A673 (cell line): ENCODE results near the gene TEX2. TPM values are rescaled to one million over a fixed set of nuclear protein-coding genes. Genes with fewer than 3 reads are reported as not detected.
A peak's percentile ranks its signal among the peaks of the same experiment; 100 is the strongest.
"Not testable (repeated sequence)": the region's sequence is repeated elsewhere in the genome, so short reads cannot be mapped to it uniquely, and the experiment has no call there.

Experiments used
- BruUV-seq: library from RNA; stranded (reverse); fragments of 400-500 nt; replicated peaks from 2 replicates; lab custom pipeline; 2021; lab: Mats Ljungman, UMichigan
- CTCF ChIA-PET: fragments of 300-600 bp; sonication (Branson Sonifier 250); formaldehyde crosslinking; loops from one replicate; lab custom pipeline; 2022; ENCODE audit warnings: antibody characterized with exemption; lab: Charles Lee
- POLR2A ChIA-PET: fragments of 300-600 bp; sonication (Branson Sonifier 250); formaldehyde crosslinking; loops from one replicate; lab custom pipeline; 2022; ENCODE audit warnings: antibody characterized with exemption; ENCODE audit not compliant: low non-redundant PET; lab: Charles Lee
- DNase-seq: peaks from one replicate; pipeline ENCODE4 v3.0.0-alpha.2; 2015; ENCODE audit warnings: low spot score
- H3K27ac ChIP-seq: fragments of 200-600 bp; sonication (generic); 2 replicates; pipeline ENCODE4 v1.5.1; 2016; ENCODE audit warnings: mixed run types, low read depth, mild to moderate bottlenecking, mixed read lengths, antibody characterized with exemption, low read length; ENCODE audit not compliant: poor library complexity, severe bottlenecking
- H3K27me3 ChIP-seq: fragments of 200-600 bp; sonication (generic); replicated peaks from 2 replicates; pipeline ENCODE4 v1.6.1; 2017; ENCODE audit warnings: mixed run types, low read depth, mild to moderate bottlenecking, mixed read lengths, antibody characterized with exemption, low read length; ENCODE audit not compliant: insufficient read depth, poor library complexity
- H3K36me3 ChIP-seq: fragments of 200-600 bp; sonication (generic); 2 replicates; pipeline ENCODE4 v1.6.1; 2016; ENCODE audit warnings: mixed run types, mild to moderate bottlenecking, mixed read lengths, antibody characterized with exemption, low read length; ENCODE audit not compliant: insufficient read depth, poor library complexity, severe bottlenecking
- H3K4me1 ChIP-seq: fragments of 200-600 bp; sonication (generic); 2 replicates; pipeline ENCODE4 v1.6.1; 2017; ENCODE audit warnings: mixed run types, mild to moderate bottlenecking, mixed read lengths, antibody characterized with exemption, low read length; ENCODE audit not compliant: insufficient read depth, poor library complexity, severe bottlenecking
- H3K4me3 ChIP-seq: fragments of 200-600 bp; sonication (generic); 2 replicates; pipeline ENCODE4 v1.5.1; 2016; ENCODE audit warnings: low read depth, mixed run types, mild to moderate bottlenecking, mixed read lengths, low read length; ENCODE audit not compliant: poor library complexity, severe bottlenecking
- H3K9me3 ChIP-seq: fragments of 200-600 bp; sonication (generic); 2 replicates; pipeline ENCODE4 v1.6.1; 2016; ENCODE audit warnings: mixed run types, low read depth, mild to moderate bottlenecking, mixed read lengths, antibody characterized with exemption, low read length; ENCODE audit not compliant: poor library complexity, severe bottlenecking
- EZH2 ChIP-seq: fragments of 200-600 bp; sonication (generic); IDR thresholded peaks from 2 replicates; pipeline ENCODE4 v1.6.1; 2017; ENCODE audit warnings: borderline replicate concordance, low read depth, mild to moderate bottlenecking, mixed read lengths, antibody characterized with exemption, low read length; ENCODE audit not compliant: poor library complexity, severe bottlenecking
- intact Hi-C: fragments of 100-400 bp; cut with micrococcal nuclease; formaldehyde crosslinking; loops from one replicate; pipeline ENCODE4 v1.10.0; 2022; ENCODE audit not compliant: unreplicated experiment
- total RNA-seq: library from RNA; stranded (reverse); gene quantifications from 2 replicates; pipeline ENCODE4 v1.2.3, GENCODE V29; 2021
- TF ChIP-seq, protein P1 (sequence below): fragments of 300-800, 200-600 bp; sonication (generic); conservative IDR thresholded peaks from 2 replicates; pipeline ENCODE4 v1.5.1; 2017; ENCODE audit warnings: low read depth, mild to moderate bottlenecking, antibody characterized with exemption, low read length, moderate library complexity, mixed read lengths

The TEX2 gene
- total RNA-seq, 1 experiment from 2014 or later: 16.1 TPM

DNA sequence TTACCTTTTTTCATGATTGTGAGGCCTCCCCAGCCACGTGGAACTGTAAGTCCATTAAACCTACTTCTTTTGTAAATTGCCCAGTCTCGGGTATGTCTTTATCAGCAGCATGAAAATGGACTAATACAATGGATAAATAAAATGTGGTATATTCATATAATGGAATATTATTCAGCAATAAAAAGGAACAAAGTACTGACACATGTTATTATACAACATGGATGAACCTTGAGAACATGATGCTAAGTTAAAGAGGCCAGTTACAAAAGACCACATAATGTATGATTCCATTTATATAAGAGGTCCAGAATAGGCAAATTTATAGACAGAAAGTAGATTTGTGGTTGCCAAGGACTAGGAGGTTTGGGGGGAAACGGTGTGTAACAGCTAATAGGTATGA lies 138.5 kb downstream of the TEX2 start:
- Histone ChIP-seq H3K4me1 (peaks cover 22% of the 10 kb centered on the region), H3K27me3 (no peaks in the 10 kb centered on the region), H3K36me3 (no peaks in the 10 kb centered on the region), H3K27ac (no peak overlapping the region), H3K4me3 (no peak overlapping the region), H3K9me3 (no peaks in the 10 kb centered on the region)
- TF ChIP-seq EZH2: no peak
- BruUV-seq: no TSS peak
- ChIA-PET POLR2A (no interaction called here), CTCF (interaction anchor here (1.2 kb wide), 1 partner anchor 9 kb away, joined by 3 read pairs; no protein-coding TSS in a partner anchor)
- intact Hi-C loops: no loop called here
- no peak for DNase-seq

DNA sequence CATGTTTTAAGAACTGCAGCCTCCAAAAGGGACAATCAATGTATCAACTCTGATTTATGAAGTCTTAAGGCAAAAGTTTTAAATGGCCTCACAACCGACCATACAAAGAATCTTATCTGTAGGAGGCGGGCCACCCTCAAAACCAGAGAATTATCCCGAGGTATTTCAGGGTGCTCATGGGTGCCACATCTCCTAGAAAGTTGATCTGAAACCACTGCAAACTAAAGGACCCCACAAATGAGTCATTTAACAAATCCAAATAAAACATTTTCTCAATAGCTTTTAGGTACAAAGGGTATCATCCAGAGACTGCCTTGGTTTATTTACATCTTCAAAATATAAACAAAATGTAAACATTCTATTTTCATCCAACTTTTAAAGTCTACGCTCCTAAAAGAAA lies 139.9 kb downstream of the TEX2 start:
- CTCF ChIA-PET: no interaction called here
- peaks cover 25% of the 10 kb centered on the region for H3K4me1 ChIP-seq
- no peak overlapping the region for H3K4me3 ChIP-seq
- POLR2A ChIA-PET: no interaction called here
- intact Hi-C loops: no loop called here
- DNase-seq: no peak
- no peak overlapping the region for H3K27ac ChIP-seq
- no peaks in the 10 kb centered on the region for H3K27me3 ChIP-seq
- BruUV-seq: no TSS peak
- H3K36me3 ChIP-seq: no peaks in the 10 kb centered on the region
- H3K9me3 ChIP-seq: no peaks in the 10 kb centered on the region
- TF ChIP-seq, protein P1, sequence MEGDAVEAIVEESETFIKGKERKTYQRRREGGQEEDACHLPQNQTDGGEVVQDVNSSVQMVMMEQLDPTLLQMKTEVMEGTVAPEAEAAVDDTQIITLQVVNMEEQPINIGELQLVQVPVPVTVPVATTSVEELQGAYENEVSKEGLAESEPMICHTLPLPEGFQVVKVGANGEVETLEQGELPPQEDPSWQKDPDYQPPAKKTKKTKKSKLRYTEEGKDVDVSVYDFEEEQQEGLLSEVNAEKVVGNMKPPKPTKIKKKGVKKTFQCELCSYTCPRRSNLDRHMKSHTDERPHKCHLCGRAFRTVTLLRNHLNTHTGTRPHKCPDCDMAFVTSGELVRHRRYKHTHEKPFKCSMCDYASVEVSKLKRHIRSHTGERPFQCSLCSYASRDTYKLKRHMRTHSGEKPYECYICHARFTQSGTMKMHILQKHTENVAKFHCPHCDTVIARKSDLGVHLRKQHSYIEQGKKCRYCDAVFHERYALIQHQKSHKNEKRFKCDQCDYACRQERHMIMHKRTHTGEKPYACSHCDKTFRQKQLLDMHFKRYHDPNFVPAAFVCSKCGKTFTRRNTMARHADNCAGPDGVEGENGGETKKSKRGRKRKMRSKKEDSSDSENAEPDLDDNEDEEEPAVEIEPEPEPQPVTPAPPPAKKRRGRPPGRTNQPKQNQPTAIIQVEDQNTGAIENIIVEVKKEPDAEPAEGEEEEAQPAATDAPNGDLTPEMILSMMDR: no peak
- no peak for TF ChIP-seq EZH2

DNA sequence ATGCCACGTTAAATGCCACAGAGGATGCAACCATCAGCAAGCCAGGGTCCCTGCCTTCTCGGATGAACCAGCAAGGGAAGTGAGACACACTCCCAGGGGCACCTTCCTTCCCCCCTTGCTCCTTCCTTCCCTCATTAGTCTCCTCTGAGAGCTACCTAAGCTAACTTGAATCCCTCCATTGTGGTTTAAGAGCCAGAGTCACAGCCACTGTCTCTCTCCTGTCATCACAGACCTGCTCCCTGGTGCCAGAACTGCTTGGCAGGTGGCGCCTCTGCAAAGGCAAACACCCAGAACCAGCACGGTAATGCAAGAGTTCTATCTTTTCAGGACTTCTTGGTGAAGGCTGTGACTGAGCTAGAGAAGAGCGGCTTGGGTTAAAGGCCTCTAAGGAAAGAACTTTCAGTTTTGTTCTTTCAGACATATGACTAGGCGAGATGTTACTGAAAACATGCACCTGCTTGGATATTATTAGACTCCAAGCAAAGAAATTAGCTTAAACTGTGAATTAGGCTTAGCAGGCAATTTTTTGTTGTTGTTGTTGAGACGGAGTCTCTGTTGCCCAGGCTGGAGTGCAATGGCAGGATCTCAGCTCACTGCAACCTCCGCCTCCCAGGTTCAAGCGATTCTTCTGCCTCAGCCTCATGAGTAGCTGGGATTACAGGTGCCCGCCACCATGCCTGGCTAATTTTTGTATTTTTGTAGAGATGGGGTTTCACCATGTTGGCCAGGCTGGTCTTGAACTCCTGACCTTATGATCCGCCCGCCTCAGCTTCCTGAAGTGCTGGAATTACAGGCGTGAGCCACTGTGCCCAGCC lies 141.9 kb downstream of the TEX2 start:
- H3K27me3 ChIP-seq, H3K9me3 ChIP-seq, DNase-seq, H3K4me3 ChIP-seq, H3K36me3 ChIP-seq, intact Hi-C loops, H3K27ac ChIP-seq, BruUV-seq, POLR2A ChIA-PET: not testable (repeated sequence)
- CTCF ChIA-PET: interaction anchor here (0.6 kb wide), 2 partner anchors 106 to 272 kb away, joined by 3 to 12 read pairs; no protein-coding TSS in a partner anchor
- peaks cover 32% of the 10 kb centered on the region for H3K4me1 ChIP-seq

DNA sequence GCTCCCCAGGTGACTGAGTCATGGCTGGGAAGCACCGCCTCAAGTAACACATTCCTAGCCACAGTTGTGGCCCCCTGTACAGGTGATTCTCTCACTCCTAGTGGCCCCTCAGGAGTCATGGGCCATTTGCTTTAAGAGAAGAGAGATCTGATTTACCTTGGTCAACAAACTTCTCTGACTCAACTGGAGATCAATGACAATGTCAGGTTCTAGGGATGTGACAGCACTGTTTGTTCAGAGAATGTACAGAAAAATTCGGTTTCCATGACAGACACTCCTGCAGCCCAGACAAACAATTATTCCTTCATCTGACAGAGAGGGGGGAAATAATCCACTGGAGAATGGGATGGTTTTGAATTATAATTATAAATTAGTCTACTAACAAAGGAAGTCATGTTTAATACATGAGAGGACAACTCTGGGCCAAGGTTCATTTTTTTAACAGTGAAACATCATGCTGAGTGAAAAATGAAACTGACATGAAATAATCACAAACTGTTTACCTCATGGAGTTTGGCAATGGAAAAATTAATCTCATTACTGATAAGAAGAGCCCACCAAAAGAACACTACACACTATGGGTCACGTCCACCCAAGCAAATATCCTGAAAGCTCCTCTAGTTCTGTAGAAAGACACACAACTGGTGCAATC lies 142.8 kb downstream of the TEX2 start:
- Histone ChIP-seq H3K27ac (no peak overlapping the region), H3K4me1 (peaks cover 32% of the 10 kb centered on the region), H3K9me3 (no peaks in the 10 kb centered on the region), H3K27me3 (no peaks in the 10 kb centered on the region), H3K36me3 (no peaks in the 10 kb centered on the region), H3K4me3 (no peak overlapping the region)
- no TSS peak for BruUV-seq
- POLR2A ChIA-PET: no interaction called here
- intact Hi-C loops: no loop called here
- DNase-seq: peak; percentile 29
- CTCF ChIA-PET: interaction anchor here (0.6 kb wide), 1 partner anchor 106 kb away, joined by 12 read pairs; no protein-coding TSS in a partner anchor
- TF ChIP-seq, protein P1: no peak
- no peak for TF ChIP-seq EZH2
